ENCODE measurements around the gene TENT5A. TPM values are rescaled to one million over a fixed set of nuclear protein-coding genes. Genes with fewer than 3 reads are reported as not detected.
A peak's percentile ranks its signal among the peaks of the same experiment; 100 is the strongest.

Gene TENT5A
- 23.0 and 50.9 TPM in 2 replicates for total RNA-seq (ENCODE audit: low replicate concordance)
- long read RNA-seq, full-length matches to known transcripts, result 88 of 132 reads
- long read RNA-seq, partial matches to known transcripts, result 17 of 132 reads
- long read RNA-seq, other reads (novel, unspliced or antisense), result 27 of 132 reads

DNA sequence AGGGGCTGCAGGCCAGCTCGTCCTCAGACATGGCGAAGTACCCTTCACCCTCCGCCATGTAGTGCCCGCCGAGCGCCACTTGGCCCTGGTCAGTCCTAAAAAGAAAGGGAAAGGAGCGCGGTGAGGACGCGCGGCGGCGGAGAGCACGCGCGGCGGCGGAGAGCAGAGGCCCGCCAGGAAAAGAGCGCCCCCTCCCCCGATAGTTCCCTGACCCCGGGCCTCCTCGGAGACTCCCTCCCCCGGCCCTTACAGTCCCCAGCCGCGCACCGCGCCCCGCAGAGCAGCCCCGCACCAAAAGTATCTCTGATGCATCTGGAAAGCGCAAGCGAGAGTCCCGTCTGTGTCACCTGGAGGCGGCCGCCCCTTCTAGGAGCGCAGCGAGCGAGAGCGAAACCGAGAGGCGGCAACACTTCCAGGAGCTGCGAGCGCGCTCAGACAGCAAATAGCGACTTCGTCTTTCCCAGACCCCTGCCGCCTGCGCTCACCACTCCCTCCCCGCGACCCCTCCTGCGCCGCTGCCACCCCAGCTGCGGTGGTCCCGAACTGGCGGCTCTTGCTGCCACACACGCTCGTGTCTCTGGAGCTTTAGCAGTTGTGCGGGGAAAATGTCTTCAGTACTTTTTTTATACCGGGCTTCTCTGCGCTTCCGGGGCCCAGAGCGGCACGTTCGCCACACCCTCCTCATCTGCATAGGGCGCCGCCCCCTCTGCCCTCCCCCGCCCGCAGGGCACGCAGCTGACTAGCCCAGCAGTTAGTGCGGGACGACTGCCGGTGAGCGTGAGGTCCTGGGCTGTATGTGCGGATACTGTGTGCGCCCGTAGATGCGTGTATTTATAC is at the start of gene TENT5A:
Gene TENT5A (minus strand): TSS at position 598 of the 837 bp plus-strand sequence. CDS start 540 bp downstream, at position 58.
- DNase-seq (ENCODE audit: extremely low spot score, unreplicated experiment), result peak; percentile 90
- Mint-ChIP-seq H3K27ac (peak within 1 kb of the TSS; percentile 98), H3K27me3 (peaks cover 13% of the 10 kb centered on the region), H3K9me3 (peaks cover 3% of the 10 kb centered on the region), H3K4me1 (ENCODE audit: unreplicated experiment) (peaks cover 27% of the 10 kb centered on the region), H3K36me3 (peaks cover 35% of the 10 kb centered on the region), H3K4me3 (peak within 1 kb of the TSS; percentile 96)
- TF ChIP-seq, protein P1, sequence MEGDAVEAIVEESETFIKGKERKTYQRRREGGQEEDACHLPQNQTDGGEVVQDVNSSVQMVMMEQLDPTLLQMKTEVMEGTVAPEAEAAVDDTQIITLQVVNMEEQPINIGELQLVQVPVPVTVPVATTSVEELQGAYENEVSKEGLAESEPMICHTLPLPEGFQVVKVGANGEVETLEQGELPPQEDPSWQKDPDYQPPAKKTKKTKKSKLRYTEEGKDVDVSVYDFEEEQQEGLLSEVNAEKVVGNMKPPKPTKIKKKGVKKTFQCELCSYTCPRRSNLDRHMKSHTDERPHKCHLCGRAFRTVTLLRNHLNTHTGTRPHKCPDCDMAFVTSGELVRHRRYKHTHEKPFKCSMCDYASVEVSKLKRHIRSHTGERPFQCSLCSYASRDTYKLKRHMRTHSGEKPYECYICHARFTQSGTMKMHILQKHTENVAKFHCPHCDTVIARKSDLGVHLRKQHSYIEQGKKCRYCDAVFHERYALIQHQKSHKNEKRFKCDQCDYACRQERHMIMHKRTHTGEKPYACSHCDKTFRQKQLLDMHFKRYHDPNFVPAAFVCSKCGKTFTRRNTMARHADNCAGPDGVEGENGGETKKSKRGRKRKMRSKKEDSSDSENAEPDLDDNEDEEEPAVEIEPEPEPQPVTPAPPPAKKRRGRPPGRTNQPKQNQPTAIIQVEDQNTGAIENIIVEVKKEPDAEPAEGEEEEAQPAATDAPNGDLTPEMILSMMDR (conservative IDR thresholded peaks at IDR 0.05), result peak; percentile 49

DNA sequence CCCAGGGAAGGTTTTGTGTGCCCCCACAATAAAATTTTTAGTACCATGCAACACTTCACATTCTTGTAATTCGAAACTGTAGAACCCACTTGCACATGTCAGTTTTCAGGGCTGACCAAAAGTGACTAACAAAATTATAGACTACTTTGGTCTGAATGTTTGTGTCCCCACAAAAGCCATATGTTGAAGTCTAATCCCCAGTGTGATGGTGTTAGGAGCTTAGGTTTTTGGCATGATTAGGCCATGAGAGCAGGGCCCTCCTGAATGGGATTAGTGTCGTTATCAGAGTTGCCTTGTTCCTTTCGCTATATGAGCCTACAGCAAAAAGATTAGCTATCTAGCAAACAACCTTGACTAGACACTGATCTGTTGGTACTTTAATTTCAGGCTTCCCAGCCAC is 49.0 kb upstream of the TENT5A start:
- H3K36me3 Mint-ChIP-seq, result no peaks in the 10 kb centered on the region
- H3K4me1 Mint-ChIP-seq (ENCODE audit: unreplicated experiment), result no peaks in the 10 kb centered on the region
- TF ChIP-seq, protein P1 (conservative IDR thresholded peaks at IDR 0.05), result no peak
- H3K27ac Mint-ChIP-seq, result no peak overlapping the region
- H3K27me3 Mint-ChIP-seq, result no peaks in the 10 kb centered on the region
- DNase-seq (ENCODE audit: extremely low spot score, unreplicated experiment), result no peak
- H3K9me3 Mint-ChIP-seq, result no peaks in the 10 kb centered on the region
- no peak overlapping the region for H3K4me3 Mint-ChIP-seq

DNA sequence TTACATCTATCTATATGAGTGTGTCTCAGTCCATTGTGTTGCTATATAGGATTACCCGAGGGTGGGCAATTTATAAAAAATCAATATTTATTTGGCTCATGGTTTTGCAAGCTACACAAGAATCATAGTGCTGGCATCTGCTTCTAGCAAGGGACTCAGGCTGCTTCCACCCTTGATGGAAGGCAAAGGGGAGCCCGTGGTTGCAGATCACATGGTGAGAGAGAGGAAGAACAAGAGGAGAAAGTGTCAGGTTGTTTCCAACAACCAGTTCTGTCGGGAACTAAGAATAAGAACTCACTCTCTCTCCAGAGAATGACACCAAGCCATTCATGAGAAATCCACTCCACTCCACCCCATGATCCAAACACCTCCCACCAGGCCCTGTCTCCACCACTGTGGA is 48.2 kb upstream of the TENT5A start:
- Mint-ChIP-seq H3K27ac (no peak overlapping the region), H3K27me3 (no peaks in the 10 kb centered on the region), H3K4me1 (ENCODE audit: unreplicated experiment) (no peaks in the 10 kb centered on the region), H3K36me3 (no peaks in the 10 kb centered on the region), H3K4me3 (no peak overlapping the region), H3K9me3 (no peaks in the 10 kb centered on the region)
- DNase-seq (ENCODE audit: extremely low spot score, unreplicated experiment), result no peak
- TF ChIP-seq, protein P1 (conservative IDR thresholded peaks at IDR 0.05), result no peak

DNA sequence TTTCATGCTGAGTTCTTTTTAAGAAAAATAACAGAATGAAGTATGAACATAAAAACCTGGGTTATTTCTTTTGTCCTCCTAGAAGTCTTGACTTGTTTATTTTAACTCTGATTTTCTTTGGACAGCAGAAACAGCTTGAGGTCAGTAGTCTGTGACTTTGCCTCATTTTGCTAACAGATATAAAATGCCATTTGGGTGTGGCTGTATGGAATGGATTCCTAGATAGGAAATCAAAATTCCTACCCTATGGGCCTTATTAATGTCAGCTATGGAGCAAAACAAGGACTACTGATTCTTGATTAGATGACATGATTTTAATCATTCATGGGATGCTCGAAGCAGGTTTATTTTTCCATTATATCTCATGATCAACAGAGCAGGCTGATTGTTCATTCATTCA is 46.8 kb upstream of the TENT5A start:
- Mint-ChIP-seq H3K27me3 (no peaks in the 10 kb centered on the region), H3K27ac (no peak overlapping the region), H3K9me3 (no peaks in the 10 kb centered on the region), H3K4me3 (no peak overlapping the region), H3K36me3 (no peaks in the 10 kb centered on the region), H3K4me1 (ENCODE audit: unreplicated experiment) (no peaks in the 10 kb centered on the region)
- no peak for DNase-seq (ENCODE audit: extremely low spot score, unreplicated experiment)
- TF ChIP-seq, protein P1 (conservative IDR thresholded peaks at IDR 0.05), result no peak

DNA sequence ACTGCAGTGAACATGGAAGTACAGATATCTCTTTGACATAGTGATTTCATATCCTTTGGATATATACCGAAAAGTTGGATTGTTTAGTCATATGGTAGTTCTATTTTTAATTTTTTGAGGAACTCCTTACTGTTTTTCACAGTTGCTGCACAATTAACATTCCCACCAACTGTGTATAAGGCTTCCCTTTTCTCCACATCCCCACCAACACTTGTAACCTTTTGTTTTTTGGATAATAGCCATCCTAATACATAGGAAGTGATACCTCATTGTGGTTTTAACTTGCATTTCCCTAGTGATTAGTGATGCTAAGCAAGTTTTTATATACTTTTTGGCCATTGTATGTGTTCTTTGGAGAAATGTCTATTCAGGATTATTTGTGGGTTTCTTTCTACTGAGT is 45.1 kb upstream of the TENT5A start:
- no peaks in the 10 kb centered on the region for H3K27me3 Mint-ChIP-seq
- no peak overlapping the region for H3K4me3 Mint-ChIP-seq
- TF ChIP-seq, protein P1 (conservative IDR thresholded peaks at IDR 0.05), result no peak
- no peaks in the 10 kb centered on the region for H3K36me3 Mint-ChIP-seq
- no peaks in the 10 kb centered on the region for H3K9me3 Mint-ChIP-seq
- H3K27ac Mint-ChIP-seq, result no peak overlapping the region
- no peak for DNase-seq (ENCODE audit: extremely low spot score, unreplicated experiment)
- H3K4me1 Mint-ChIP-seq (ENCODE audit: unreplicated experiment), result peaks cover 3% of the 10 kb centered on the region

All from type B pancreatic cell (in vitro differentiated cells).